IgD-negative memory B cell (primary cell): ENCODE measurements around the gene BABAM2. TPM values are rescaled to one million over a fixed set of nuclear protein-coding genes. Genes with fewer than 3 reads are reported as not detected.

ENCODE experiments used
- H3K27ac Mint-ChIP-seq, 3 donors: one replicate each; pipeline ENCODE4 v1.8.0; 2020 to 2022; ENCODE audit warnings: mild to moderate bottlenecking in 3 of 3, mixed read lengths in 3 of 3, moderate library complexity in 1 of 3
- H3K27me3 Mint-ChIP-seq: one replicate; pipeline ENCODE4 v1.8.0; 2021; ENCODE audit warnings: mixed read lengths
- H3K36me3 Mint-ChIP-seq: one replicate; pipeline ENCODE4 v1.8.0; 2020; ENCODE audit warnings: mild to moderate bottlenecking, mixed read lengths
- H3K4me1 Mint-ChIP-seq, 3 donors: one replicate each; pipeline ENCODE4 v1.8.0; 2020 to 2022; ENCODE audit warnings: mixed read lengths in 3 of 3, mild to moderate bottlenecking in 1 of 3
- H3K4me3 Mint-ChIP-seq, 4 donors: one replicate each; pipeline ENCODE4 v1.8.0; 2020 to 2022; ENCODE audit warnings: mild to moderate bottlenecking in 4 of 4, mixed read lengths in 4 of 4, moderate library complexity in 3 of 4
- H3K9me3 Mint-ChIP-seq, 3 donors: one replicate each; pipeline ENCODE4 v1.8.0; 2020 to 2021; ENCODE audit warnings: mixed read lengths in 3 of 3, mild to moderate bottlenecking in 1 of 3
- polyA plus RNA-seq: library from polyadenylated mRNA; unstranded; fragments of 300-500 nt; fragmentation: Illumina TruSeq; gene quantifications from one replicate; pipeline ENCODE4 v1.2.3, GENCODE V29; 2021

Gene BABAM2
- polyA plus RNA-seq, 1 donor from 2014 or later, result 57.9 TPM

GRCh38 chr2:28224648-28225472 is 334.3 kb downstream of the BABAM2 start:
- H3K4me1 Mint-ChIP-seq, result peaks cover 0 to 2% (median 0%) of the 10 kb centered on the region in 3 donors
- no peak overlapping the region for H3K4me3 Mint-ChIP-seq
- H3K36me3 Mint-ChIP-seq, result peaks cover 11% of the 10 kb centered on the region
- H3K27me3 Mint-ChIP-seq, result no peaks in the 10 kb centered on the region
- no peak overlapping the region for H3K27ac Mint-ChIP-seq
- H3K9me3 Mint-ChIP-seq, result no peaks in the 10 kb centered on the region

GRCh38 chr2:28225473-28226080 is 335.0 kb downstream of the BABAM2 start:
- H3K4me1 Mint-ChIP-seq, result peaks cover 0 to 2% (median 0%) of the 10 kb centered on the region in 3 donors
- peaks cover 9% of the 10 kb centered on the region for H3K36me3 Mint-ChIP-seq
- no peaks in the 10 kb centered on the region for H3K27me3 Mint-ChIP-seq
- no peak overlapping the region for H3K27ac Mint-ChIP-seq
- H3K4me3 Mint-ChIP-seq, result no peak overlapping the region
- no peaks in the 10 kb centered on the region for H3K9me3 Mint-ChIP-seq

GRCh38 chr2:28226558-28226957 is 336.0 kb downstream of the BABAM2 start:
- Mint-ChIP-seq H3K4me1 (peaks cover 0 to under 1% (median 0%) of the 10 kb centered on the region in 3 donors), H3K9me3 (no peaks in the 10 kb centered on the region), H3K36me3 (peaks cover 7% of the 10 kb centered on the region), H3K4me3 (no peak overlapping the region), H3K27ac (no peak overlapping the region), H3K27me3 (no peaks in the 10 kb centered on the region)

GRCh38 chr2:28227498-28227897 is 337.0 kb downstream of the BABAM2 start:
- no peak overlapping the region for H3K4me3 Mint-ChIP-seq
- no peaks in the 10 kb centered on the region for H3K27me3 Mint-ChIP-seq
- peak overlapping the region in 1 of 3 donors; percentile 18 for H3K27ac Mint-ChIP-seq
- H3K36me3 Mint-ChIP-seq, result peaks cover 11% of the 10 kb centered on the region
- H3K9me3 Mint-ChIP-seq, result no peaks in the 10 kb centered on the region
- H3K4me1 Mint-ChIP-seq, result no peaks in the 10 kb centered on the region

GRCh38 chr2:28228434-28228995 is 338.0 kb downstream of the BABAM2 start:
- Mint-ChIP-seq H3K27ac (no peak overlapping the region), H3K27me3 (no peaks in the 10 kb centered on the region), H3K9me3 (no peaks in the 10 kb centered on the region)

GRCh38 chr2:28231110-28231631 is 340.6 kb downstream of the BABAM2 start:
- Mint-ChIP-seq H3K36me3 (peaks cover 12% of the 10 kb centered on the region), H3K4me1 (peaks cover 0 to 2% (median 0%) of the 10 kb centered on the region in 3 donors), H3K4me3 (no peak overlapping the region), H3K27ac (no peak overlapping the region), H3K9me3 (no peaks in the 10 kb centered on the region), H3K27me3 (no peaks in the 10 kb centered on the region)

More at GRCh38 chr2:28228434-28228995, 338.0 kb downstream of the BABAM2 start:
- Mint-ChIP-seq H3K36me3 (peaks cover 11% of the 10 kb centered on the region), H3K4me3 (no peak overlapping the region), H3K4me1 (no peaks in the 10 kb centered on the region)

- peaks cover 15% of the 10 kb centered on the region for H3K36me3 Mint-ChIP-seq
- no peak overlapping the region for H3K4me3 Mint-ChIP-seq
- no peaks in the 10 kb centered on the region for H3K27me3 Mint-ChIP-seq
- peak overlapping the region in 1 of 3 donors; percentile 18 for H3K27ac Mint-ChIP-seq
- H3K4me1 Mint-ChIP-seq, result peaks cover 0 to 2% (median 0%) of the 10 kb centered on the region in 3 donors
- no peaks in the 10 kb centered on the region for H3K9me3 Mint-ChIP-seq
Measured at GRCh38 chr2:28232295-28232694, 341.8 kb downstream of the BABAM2 start.

- no peaks in the 10 kb centered on the region for H3K9me3 Mint-ChIP-seq
- no peak overlapping the region for H3K27ac Mint-ChIP-seq
- H3K4me1 Mint-ChIP-seq, result peaks cover 0 to 2% (median 0%) of the 10 kb centered on the region in 3 donors
- no peak overlapping the region for H3K4me3 Mint-ChIP-seq
- H3K27me3 Mint-ChIP-seq, result no peaks in the 10 kb centered on the region
- H3K36me3 Mint-ChIP-seq, result peaks cover 14% of the 10 kb centered on the region
Measured at GRCh38 chr2:28233164-28233676, 342.7 kb downstream of the BABAM2 start.

GRCh38 chr2:28234807-28235206 is 344.3 kb downstream of the BABAM2 start:
- no peaks in the 10 kb centered on the region for H3K9me3 Mint-ChIP-seq
- peaks cover 0 to 2% (median 0%) of the 10 kb centered on the region in 3 donors for H3K4me1 Mint-ChIP-seq
- H3K27ac Mint-ChIP-seq, result no peak overlapping the region
- H3K4me3 Mint-ChIP-seq, result no peak overlapping the region
- H3K27me3 Mint-ChIP-seq, result no peaks in the 10 kb centered on the region
- peaks cover 14% of the 10 kb centered on the region for H3K36me3 Mint-ChIP-seq

GRCh38 chr2:28239207-28239606 is 348.7 kb downstream of the BABAM2 start:
- H3K36me3 Mint-ChIP-seq, result peaks cover 17% of the 10 kb centered on the region
- H3K9me3 Mint-ChIP-seq, result no peaks in the 10 kb centered on the region
- no peak overlapping the region for H3K4me3 Mint-ChIP-seq
- peaks cover 0 to 2% (median 0%) of the 10 kb centered on the region in 3 donors for H3K4me1 Mint-ChIP-seq
- H3K27me3 Mint-ChIP-seq, result no peaks in the 10 kb centered on the region
- H3K27ac Mint-ChIP-seq, result no peak overlapping the region

- Mint-ChIP-seq H3K9me3 (no peaks in the 10 kb centered on the region), H3K27me3 (no peaks in the 10 kb centered on the region), H3K4me1 (peaks cover 0 to 1% (median 0%) of the 10 kb centered on the region in 3 donors), H3K36me3 (peaks cover 21% of the 10 kb centered on the region), H3K4me3 (no peak overlapping the region), H3K27ac (no peak overlapping the region)
Measured at GRCh38 chr2:28240937-28241336, 350.4 kb downstream of the BABAM2 start.

GRCh38 chr2:28247290-28247689 is 356.8 kb downstream of the BABAM2 start:
- Mint-ChIP-seq H3K9me3 (no peaks in the 10 kb centered on the region), H3K27me3 (no peaks in the 10 kb centered on the region), H3K27ac (peak overlapping the region in 1 of 3 donors; percentile 59), H3K36me3 (peaks cover 13% of the 10 kb centered on the region), H3K4me1 (peaks cover 0 to 17% (median 6%) of the 10 kb centered on the region in 3 donors), H3K4me3 (no peak overlapping the region)

- Mint-ChIP-seq H3K4me1 (peaks cover 0 to 17% (median 8%) of the 10 kb centered on the region in 3 donors), H3K9me3 (no peaks in the 10 kb centered on the region), H3K27ac (peak overlapping the region in 1 of 3 donors; percentile 59), H3K4me3 (no peak overlapping the region), H3K27me3 (no peaks in the 10 kb centered on the region), H3K36me3 (peaks cover 11% of the 10 kb centered on the region)
Measured at GRCh38 chr2:28247734-28248133, 357.2 kb downstream of the BABAM2 start.

- H3K4me1 Mint-ChIP-seq, result peaks cover 0 to 17% (median 8%) of the 10 kb centered on the region in 3 donors
- peaks cover 11% of the 10 kb centered on the region for H3K36me3 Mint-ChIP-seq
- H3K9me3 Mint-ChIP-seq, result no peaks in the 10 kb centered on the region
- H3K27ac Mint-ChIP-seq, result no peak overlapping the region
- H3K4me3 Mint-ChIP-seq, result no peak overlapping the region
- H3K27me3 Mint-ChIP-seq, result no peaks in the 10 kb centered on the region
Measured at GRCh38 chr2:28248511-28248910, 358.0 kb downstream of the BABAM2 start.

- Mint-ChIP-seq H3K9me3 (no peaks in the 10 kb centered on the region), H3K4me1 (peaks cover 0 to 17% (median 8%) of the 10 kb centered on the region in 3 donors), H3K27me3 (no peaks in the 10 kb centered on the region), H3K27ac (no peak overlapping the region), H3K4me3 (peak overlapping the region in 1 of 4 donors; percentile 78), H3K36me3 (peaks cover 9% of the 10 kb centered on the region)
Measured at GRCh38 chr2:28250006-28250405, 359.5 kb downstream of the BABAM2 start.
